Measurements from ENCODE around the gene MST1. TPM values are rescaled to one million over a fixed set of nuclear protein-coding genes. Genes with fewer than 3 reads are reported as not detected.

Gene MST1
- total RNA-seq, 1 experiment from 2014 or later: 15.4 TPM

DNA sequence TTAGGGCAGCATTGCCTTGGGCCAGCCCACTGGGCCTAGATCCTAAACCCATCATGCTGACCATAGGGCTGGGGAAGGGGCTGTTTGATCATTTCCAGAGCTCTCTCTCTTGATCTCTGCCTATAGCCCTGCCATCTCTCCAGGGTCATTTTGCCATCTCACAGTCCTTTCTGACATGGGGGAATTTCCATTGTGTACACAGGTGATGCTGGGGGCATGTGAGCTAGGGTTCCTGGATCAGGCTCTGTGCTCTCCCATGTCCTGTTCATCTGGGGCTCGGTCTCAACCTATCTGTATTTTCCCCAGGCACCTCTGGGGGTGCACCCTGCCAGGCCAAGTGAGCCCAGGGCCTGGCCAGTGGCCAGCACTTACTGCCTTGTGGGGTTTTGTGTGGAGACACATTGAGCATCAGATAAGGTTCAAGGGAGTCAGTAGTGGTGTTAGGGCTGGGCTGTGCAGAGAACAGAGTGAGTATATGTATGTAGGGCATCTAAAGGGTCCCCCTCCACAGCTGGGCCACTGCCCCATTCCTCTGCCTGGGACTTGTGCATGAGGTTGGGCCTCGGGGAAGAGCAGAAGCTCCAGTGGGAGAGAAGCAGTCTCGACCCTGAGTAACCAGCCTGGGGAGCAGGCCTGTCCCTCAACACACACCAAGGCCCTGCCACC lies 40.8 kb downstream of the MST1 start:
- no peak overlapping the region for H3K4me3 Mint-ChIP-seq (ENCODE audit: unreplicated experiment)
- Histone ChIP-seq H3K4me1 (no peaks in the 10 kb centered on the region), H3K4me3 (ENCODE audit: low read depth, low read length) (no peak overlapping the region), H3K36me3 (ENCODE audit: control insufficient read depth, insufficient read depth, low read length) (no peaks in the 10 kb centered on the region), H3K9me3 (no peaks in the 10 kb centered on the region), H3K27me3 (replicated peaks; ENCODE audit: control insufficient read depth, insufficient read depth, low read length) (no peaks in the 10 kb centered on the region)
- ChIA-PET POLR2A (no interaction called here), CTCF (no interaction called here)
- H3K4me1 Mint-ChIP-seq (ENCODE audit: low read depth, unreplicated experiment): no peaks in the 10 kb centered on the region
- no TSS peak for BruUV-seq (replicated peaks)
- H3K27ac Mint-ChIP-seq (ENCODE audit: unreplicated experiment): no peak overlapping the region
- no peaks in the 10 kb centered on the region for H3K9me3 Mint-ChIP-seq (ENCODE audit: unreplicated experiment)
- intact Hi-C loops (cut with micrococcal nuclease; ENCODE audit: unreplicated experiment): no loop called here
- TF ChIP-seq, protein P1, sequence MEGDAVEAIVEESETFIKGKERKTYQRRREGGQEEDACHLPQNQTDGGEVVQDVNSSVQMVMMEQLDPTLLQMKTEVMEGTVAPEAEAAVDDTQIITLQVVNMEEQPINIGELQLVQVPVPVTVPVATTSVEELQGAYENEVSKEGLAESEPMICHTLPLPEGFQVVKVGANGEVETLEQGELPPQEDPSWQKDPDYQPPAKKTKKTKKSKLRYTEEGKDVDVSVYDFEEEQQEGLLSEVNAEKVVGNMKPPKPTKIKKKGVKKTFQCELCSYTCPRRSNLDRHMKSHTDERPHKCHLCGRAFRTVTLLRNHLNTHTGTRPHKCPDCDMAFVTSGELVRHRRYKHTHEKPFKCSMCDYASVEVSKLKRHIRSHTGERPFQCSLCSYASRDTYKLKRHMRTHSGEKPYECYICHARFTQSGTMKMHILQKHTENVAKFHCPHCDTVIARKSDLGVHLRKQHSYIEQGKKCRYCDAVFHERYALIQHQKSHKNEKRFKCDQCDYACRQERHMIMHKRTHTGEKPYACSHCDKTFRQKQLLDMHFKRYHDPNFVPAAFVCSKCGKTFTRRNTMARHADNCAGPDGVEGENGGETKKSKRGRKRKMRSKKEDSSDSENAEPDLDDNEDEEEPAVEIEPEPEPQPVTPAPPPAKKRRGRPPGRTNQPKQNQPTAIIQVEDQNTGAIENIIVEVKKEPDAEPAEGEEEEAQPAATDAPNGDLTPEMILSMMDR (IDR thresholded peaks at IDR 0.05; ENCODE audit: insufficient read depth in 1 of 2, low read depth in 1 of 2, low read length in 1 of 2, severe bottlenecking in 1 of 2, unreplicated experiment in 1 of 2): no peak
- H3K36me3 Mint-ChIP-seq (ENCODE audit: insufficient read depth, unreplicated experiment): peaks cover 6% of the 10 kb centered on the region
- no peak for DNase-seq
- H3K27me3 Mint-ChIP-seq (ENCODE audit: insufficient read depth, unreplicated experiment): no peaks in the 10 kb centered on the region

GRCh38 chr3:49647741-49648140 lies 41.5 kb downstream of the MST1 start:
- H3K4me3 ChIP-seq (ENCODE audit: low read depth, low read length): no peak overlapping the region
- H3K27me3 Mint-ChIP-seq (ENCODE audit: insufficient read depth, unreplicated experiment): no peaks in the 10 kb centered on the region
- ChIA-PET CTCF (no interaction called here), POLR2A (no interaction called here)
- H3K4me1 Mint-ChIP-seq (ENCODE audit: low read depth, unreplicated experiment): no peaks in the 10 kb centered on the region
- BruUV-seq (replicated peaks): no TSS peak
- no peaks in the 10 kb centered on the region for H3K4me1 ChIP-seq
- DNase-seq: no peak
- no peaks in the 10 kb centered on the region for H3K9me3 ChIP-seq
- TF ChIP-seq, protein P1 (IDR thresholded peaks at IDR 0.05; ENCODE audit: insufficient read depth in 1 of 2, low read depth in 1 of 2, low read length in 1 of 2, severe bottlenecking in 1 of 2, unreplicated experiment in 1 of 2): no peak
- H3K36me3 Mint-ChIP-seq (ENCODE audit: insufficient read depth, unreplicated experiment): peaks cover 6% of the 10 kb centered on the region
- H3K9me3 Mint-ChIP-seq (ENCODE audit: unreplicated experiment): no peaks in the 10 kb centered on the region
- H3K4me3 Mint-ChIP-seq (ENCODE audit: unreplicated experiment): no peak overlapping the region
- intact Hi-C loops (cut with micrococcal nuclease; ENCODE audit: unreplicated experiment): no loop called here
- H3K27ac Mint-ChIP-seq (ENCODE audit: unreplicated experiment): no peak overlapping the region
- no peaks in the 10 kb centered on the region for H3K36me3 ChIP-seq (ENCODE audit: control insufficient read depth, insufficient read depth, low read length)
- H3K27me3 ChIP-seq (replicated peaks; ENCODE audit: control insufficient read depth, insufficient read depth, low read length): no peaks in the 10 kb centered on the region

DNA sequence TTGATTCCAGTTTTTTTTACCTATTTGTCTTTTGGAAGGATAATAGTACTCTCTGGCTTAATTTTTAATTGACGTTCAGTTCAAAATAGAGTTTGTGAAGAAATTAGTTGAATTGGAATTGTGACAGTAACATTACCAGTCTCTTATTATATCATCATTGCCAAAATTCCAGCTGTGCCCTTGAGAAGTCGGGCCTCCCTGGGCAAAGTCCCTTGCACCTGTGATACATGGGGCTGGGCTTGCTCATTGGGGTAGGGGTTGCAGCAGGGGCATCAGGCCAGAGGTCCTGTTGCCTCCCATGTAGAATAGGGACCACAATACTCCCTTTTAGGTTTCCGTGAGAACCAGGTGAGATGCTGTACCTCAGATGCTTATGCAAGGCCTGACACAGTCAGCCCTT lies 43.0 kb downstream of the MST1 start:
- Mint-ChIP-seq H3K36me3 (ENCODE audit: insufficient read depth, unreplicated experiment) (peaks cover 6% of the 10 kb centered on the region), H3K9me3 (ENCODE audit: unreplicated experiment) (no peaks in the 10 kb centered on the region), H3K4me1 (ENCODE audit: low read depth, unreplicated experiment) (no peaks in the 10 kb centered on the region), H3K27ac (ENCODE audit: unreplicated experiment) (no peak overlapping the region), H3K4me3 (ENCODE audit: unreplicated experiment) (no peak overlapping the region), H3K27me3 (ENCODE audit: insufficient read depth, unreplicated experiment) (no peaks in the 10 kb centered on the region)
- Histone ChIP-seq H3K27me3 (replicated peaks; ENCODE audit: control insufficient read depth, insufficient read depth, low read length) (no peaks in the 10 kb centered on the region), H3K9me3 (no peaks in the 10 kb centered on the region), H3K4me1 (no peaks in the 10 kb centered on the region), H3K4me3 (ENCODE audit: low read depth, low read length) (no peak overlapping the region), H3K36me3 (ENCODE audit: control insufficient read depth, insufficient read depth, low read length) (no peaks in the 10 kb centered on the region)
- TF ChIP-seq, protein P1 (IDR thresholded peaks at IDR 0.05; ENCODE audit: insufficient read depth in 1 of 2, low read depth in 1 of 2, low read length in 1 of 2, severe bottlenecking in 1 of 2, unreplicated experiment in 1 of 2): no peak
- DNase-seq: no peak
- ChIA-PET POLR2A (no interaction called here), CTCF (no interaction called here)
- intact Hi-C loops (cut with micrococcal nuclease; ENCODE audit: unreplicated experiment): no loop called here
- no TSS peak for BruUV-seq (replicated peaks)

Data from Caco-2 (cell line).